GM19239 (cell line): ENCODE data around the gene ERGIC1.

Experiments
- DNase-seq: peaks from one replicate; pipeline ENCODE4 v3.0.0; 2011; ENCODE audit warnings: low spot score; ENCODE audit not compliant: insufficient read length
- FAIRE-seq: peaks from 2 replicates; lab custom pipeline; 2011; peaks lifted over from hg19 to GRCh38; lab: Jason Lieb, UNC

The ERGIC1 gene

GRCh38 chr5:172910828-172911627, 77.0 kb downstream of the ERGIC1 start:
- DNase-seq, result peak; percentile 36
- no peak for FAIRE-seq

DNA sequence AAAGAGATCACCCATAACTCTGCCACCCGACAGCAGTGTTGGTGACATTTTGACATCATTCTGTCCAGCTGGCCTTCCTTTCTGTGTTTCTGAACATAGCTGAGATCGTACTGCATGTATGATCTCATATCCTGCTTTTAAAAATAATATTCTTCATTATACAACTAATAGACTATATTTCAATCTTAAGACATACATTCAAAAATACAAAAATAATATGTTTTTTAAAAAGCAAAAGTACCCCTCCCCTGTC, 77.5 kb downstream of the ERGIC1 start:
- DNase-seq (no peak), FAIRE-seq (no peak)

DNA sequence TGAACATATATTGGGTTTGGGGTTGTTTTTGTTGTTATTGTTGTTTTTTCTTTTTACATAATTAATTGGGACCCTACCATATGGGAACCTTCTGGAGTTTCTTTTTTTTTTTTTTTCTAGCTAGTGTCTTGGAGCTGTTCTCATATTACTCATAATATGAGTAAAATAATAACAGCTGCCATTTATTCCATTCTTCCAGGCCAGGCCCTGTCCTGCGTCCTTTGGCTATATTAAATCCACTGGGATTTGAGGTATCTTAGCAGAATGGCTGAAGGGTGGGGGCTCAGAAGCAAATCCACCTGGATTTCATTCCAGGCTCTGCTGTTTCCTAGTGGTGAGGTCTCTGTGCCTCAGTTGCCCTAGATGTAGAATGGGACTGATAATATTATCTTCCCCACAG, 77.9 kb downstream of the ERGIC1 start:
- FAIRE-seq (no peak), DNase-seq (no peak)

GRCh38 chr5:172913117-172913850, 79.2 kb downstream of the ERGIC1 start:
- FAIRE-seq (no peak), DNase-seq (no peak)

DNA sequence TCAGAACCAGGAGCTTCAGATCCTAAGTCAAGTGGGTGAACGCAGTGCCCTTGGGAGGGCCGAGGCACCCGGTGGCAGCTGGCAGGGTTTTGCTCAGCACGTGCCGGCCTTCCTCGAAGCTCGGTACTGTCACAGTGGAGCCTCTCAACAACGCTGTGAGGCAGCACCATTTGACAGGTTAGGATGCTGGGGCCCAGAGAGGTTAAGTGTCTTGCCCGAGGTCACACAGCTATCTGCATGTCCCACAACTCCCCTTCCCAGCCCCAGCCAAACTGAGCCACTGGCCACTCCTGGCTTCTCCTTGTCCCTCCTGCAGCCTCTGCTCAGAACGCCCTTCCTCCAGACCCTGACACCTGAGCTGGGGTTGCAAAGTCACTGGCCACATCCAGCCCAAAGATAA, 81.5 kb downstream of the ERGIC1 start:
- no peak for FAIRE-seq
- DNase-seq, result no peak

GRCh38 chr5:172918421-172919371, 84.6 kb downstream of the ERGIC1 start:
- DNase-seq (no peak), FAIRE-seq (no peak)

DNA sequence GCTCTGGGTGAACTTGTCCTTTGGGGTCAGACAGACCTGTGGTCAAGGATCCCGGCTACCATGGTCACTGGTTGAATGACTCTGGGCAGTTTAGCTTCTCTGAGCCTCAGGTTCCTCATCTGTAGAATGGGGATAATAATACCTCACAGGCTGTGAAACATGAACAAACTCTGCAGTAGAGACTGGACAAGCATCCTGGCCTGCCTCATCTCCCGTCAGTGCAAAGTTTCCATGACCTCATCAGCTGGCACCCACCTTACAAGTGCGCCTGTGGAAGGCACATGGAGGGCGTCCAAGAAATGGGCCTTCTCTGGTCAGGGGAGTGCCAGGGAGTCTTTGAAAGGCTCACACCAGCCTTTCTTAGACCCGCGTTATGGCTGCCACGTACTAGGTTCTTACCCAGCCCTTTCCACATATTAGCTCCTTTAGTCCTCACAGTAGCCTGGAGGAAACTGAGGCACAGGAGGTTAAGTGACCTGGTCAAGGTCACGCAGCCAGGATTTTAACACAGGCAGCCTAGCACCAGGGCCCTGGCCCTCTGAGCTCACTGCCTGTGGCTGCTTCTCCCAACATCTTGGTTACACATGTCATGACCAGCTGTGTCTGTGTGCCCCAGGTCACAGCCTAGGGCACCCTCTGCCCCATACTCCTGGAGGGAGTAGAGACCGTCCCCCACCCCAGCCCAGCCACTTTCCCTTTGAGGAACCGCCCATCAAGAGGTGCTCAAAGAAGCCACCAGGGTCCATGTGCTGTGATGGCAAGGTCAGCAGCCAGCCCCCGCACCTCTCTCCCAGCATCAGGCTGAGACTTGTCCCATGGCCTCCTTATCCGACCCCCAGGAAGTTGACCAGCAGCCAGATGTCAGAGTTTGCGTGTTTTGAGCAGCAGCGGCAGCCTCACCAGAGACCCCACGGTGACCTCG, 85.7 kb downstream of the ERGIC1 start:
- no peak for FAIRE-seq

GRCh38 chr5:172920447-172920849, 86.4 kb downstream of the ERGIC1 start:
- FAIRE-seq (no peak), DNase-seq (no peak)

More for the DNA sequence above, 85.7 kb downstream of the ERGIC1 start:
- no peak for DNase-seq

GRCh38 chr5:172920995-172921394, 86.9 kb downstream of the ERGIC1 start:
- DNase-seq, result no peak
- FAIRE-seq, result no peak

GRCh38 chr5:172921906-172922305, 87.9 kb downstream of the ERGIC1 start:
- DNase-seq (no peak), FAIRE-seq (no peak)

DNA sequence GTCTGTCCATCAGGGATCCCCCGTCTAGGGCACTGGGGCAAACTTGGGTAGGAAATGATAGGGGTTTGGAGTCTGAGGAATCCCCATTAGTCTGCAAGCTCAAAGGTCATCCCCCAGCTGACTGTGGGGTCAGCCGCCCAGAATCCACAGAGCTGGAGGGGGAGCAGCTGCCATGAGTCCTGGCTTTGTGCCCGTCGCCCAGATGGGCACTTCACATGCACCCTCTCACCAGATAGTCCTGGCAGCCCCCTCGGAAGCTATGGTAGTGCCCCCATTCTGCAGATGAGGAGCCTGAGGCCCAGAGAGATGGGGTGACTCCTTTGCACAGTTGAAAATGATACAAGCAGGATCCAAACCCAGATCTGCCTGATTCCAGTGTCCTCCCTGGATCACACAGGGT, 89.5 kb downstream of the ERGIC1 start:
- DNase-seq (no peak), FAIRE-seq (no peak)

GRCh38 chr5:172925336-172925948, 91.4 kb downstream of the ERGIC1 start:
- DNase-seq (no peak), FAIRE-seq (no peak)

DNA sequence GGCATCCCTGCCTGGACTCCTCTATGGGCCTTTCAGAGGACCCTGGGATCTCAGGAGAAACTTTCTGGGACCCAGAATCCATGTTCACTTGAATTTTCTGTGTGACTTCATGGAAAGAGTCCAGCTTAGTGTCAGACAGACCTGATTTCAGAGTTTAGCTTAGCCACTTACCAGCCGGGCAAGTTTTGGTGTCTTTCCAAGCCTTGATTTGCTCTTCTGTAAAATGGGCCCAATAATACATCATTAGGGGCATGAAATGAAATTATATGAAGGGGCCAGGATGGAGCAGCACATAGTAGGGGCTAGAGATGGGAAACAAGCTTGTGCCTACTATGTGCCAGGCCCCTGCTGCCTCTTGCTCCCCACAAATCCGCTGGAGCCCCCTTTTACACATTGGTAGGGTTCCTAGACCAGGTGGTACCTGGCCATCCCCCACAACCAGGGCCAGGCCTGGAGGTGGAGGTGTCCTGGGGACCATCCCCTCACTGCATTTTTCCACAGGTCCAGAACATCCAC, 92.0 kb downstream of the ERGIC1 start:
- DNase-seq, result no peak
- no peak for FAIRE-seq

- no peak for DNase-seq
- no peak for FAIRE-seq
These were observed 92.7 kb downstream of the ERGIC1 start for GRCh38 chr5:172926796-172927195.

- FAIRE-seq (no peak), DNase-seq (no peak)
These were observed 95.4 kb downstream of the ERGIC1 start for GRCh38 chr5:172929371-172929838.

DNA sequence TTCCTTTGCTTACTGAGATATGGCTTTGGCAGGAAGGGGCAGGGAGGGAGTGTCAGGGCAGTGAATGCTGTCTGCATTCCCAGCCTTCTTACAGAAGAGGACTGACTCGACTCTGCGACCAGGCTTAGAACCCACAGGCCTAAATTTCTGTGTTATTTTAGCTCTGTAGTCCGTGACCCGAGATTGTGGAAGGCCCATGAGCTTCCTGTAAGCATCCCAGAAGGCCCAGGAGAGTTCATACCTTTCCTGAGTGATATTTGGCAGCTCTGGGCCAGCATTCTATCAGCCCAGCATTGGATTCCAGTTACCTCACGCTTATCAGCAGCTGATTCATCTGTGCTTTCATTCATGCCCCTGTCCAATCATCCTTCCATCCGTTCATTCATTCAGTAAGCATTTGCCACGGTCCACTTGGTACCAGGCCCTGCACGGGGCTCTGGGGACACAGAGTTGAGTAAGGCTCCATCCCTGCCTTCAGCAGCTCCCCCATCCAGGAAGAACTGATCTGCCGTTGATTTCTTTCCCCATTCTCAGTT, 97.0 kb downstream of the ERGIC1 start:
- DNase-seq, result no peak
- FAIRE-seq, result no peak

DNA sequence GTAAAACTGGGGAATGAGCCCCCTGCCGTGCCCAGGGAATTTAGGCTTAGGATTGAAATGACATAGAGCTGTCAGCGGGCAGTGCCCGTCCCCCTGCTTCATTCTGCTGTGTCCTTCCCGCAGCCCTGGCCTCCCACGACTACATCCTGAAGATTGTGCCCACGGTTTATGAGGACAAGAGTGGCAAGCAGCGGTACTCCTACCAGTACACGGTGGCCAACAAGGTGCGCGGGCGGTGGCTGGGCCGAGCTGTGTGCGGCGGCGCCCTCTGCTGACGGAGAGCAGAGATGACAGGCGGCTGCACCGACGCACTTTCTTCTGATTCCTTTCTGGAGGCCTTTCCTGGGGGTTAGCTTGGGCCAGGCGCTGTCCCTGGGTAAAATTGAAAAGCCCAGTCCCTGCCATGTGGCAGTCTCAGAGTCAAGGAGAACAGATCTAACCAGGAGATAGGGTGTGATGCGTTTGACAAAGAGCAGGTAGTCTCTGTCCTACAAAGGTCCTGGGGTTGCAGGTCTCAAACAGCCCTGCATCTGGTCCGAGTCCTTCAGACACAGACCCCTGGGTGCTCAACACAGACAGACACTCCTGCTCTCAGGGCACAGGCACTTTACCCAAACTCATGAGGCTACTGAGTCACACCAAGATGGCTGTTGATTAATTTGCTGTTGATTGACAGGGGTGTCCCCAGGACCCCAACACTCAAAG, 98.4 kb downstream of the ERGIC1 start:
- FAIRE-seq (peak; percentile 86), DNase-seq (peak; percentile 74)

GRCh38 chr5:172933238-172933637, 99.2 kb downstream of the ERGIC1 start:
- FAIRE-seq (no peak), DNase-seq (no peak)
